Activated B cell treated with CpG ODN at 0.5 μM for 24 hours (primary cell): ENCODE results near the gene PARM1. TPM values are rescaled to one million over a fixed set of nuclear protein-coding genes. Genes with fewer than 3 reads are reported as not detected.

Experiments used
- ATAC-seq: fragments of 200-7000 bp; cut with Tn5 transposase; one replicate; pipeline ENCODE4 v1.10.0; 2021; ENCODE audit warnings: low read depth, mild to moderate bottlenecking, moderate library complexity
- CTCF ChIA-PET: fragments of 350-600 bp; sonication (Branson Sonifier 250); formaldehyde crosslinking; loops from one replicate; lab custom pipeline; 2021; ENCODE audit warnings: antibody characterized with exemption; lab: Charles Lee
- POLR2A ChIA-PET: fragments of 350-600 bp; sonication (Branson Sonifier 250); formaldehyde crosslinking; loops from one replicate; lab custom pipeline; 2021; ENCODE audit warnings: antibody characterized with exemption; lab: Charles Lee
- DNase-seq: peaks from one replicate; pipeline ENCODE4 v3.0.0; 2022
- H3K27ac Mint-ChIP-seq: one replicate; pipeline ENCODE4 v1.8.0; 2020; ENCODE audit warnings: mixed read lengths
- H3K27me3 Mint-ChIP-seq: one replicate; pipeline ENCODE4 v1.8.0; 2021; ENCODE audit warnings: mixed read lengths
- H3K36me3 Mint-ChIP-seq: one replicate; pipeline ENCODE4 v1.8.0; 2021; ENCODE audit warnings: low read depth, mixed read lengths
- H3K4me1 Mint-ChIP-seq: one replicate; pipeline ENCODE4 v1.8.0; 2021; ENCODE audit warnings: mixed read lengths
- H3K4me3 Mint-ChIP-seq: one replicate; pipeline ENCODE4 v1.8.0; 2020; ENCODE audit warnings: mild to moderate bottlenecking, mixed read lengths
- H3K9me3 Mint-ChIP-seq: one replicate; pipeline ENCODE4 v1.8.0; 2020; ENCODE audit warnings: mixed read lengths
- intact Hi-C: fragments of 100-400 bp; cut with micrococcal nuclease; formaldehyde crosslinking; loops from one replicate; pipeline ENCODE4 v1.15.1; 2024
- total RNA-seq: library from RNA; stranded (reverse); gene quantifications from 2 replicates; pipeline ENCODE4 v1.2.3, GENCODE V29; 2022
- TF ChIP-seq, protein P1 (sequence below): fragments of 200-600 bp; IDR thresholded peaks from one replicate; pipeline ENCODE4 v1.8.0; 2022; ENCODE audit warnings: antibody characterized with exemption, mild to moderate bottlenecking

Gene PARM1
- total RNA-seq, 1 donor from 2014 or later, result 6.5 TPM

DNA sequence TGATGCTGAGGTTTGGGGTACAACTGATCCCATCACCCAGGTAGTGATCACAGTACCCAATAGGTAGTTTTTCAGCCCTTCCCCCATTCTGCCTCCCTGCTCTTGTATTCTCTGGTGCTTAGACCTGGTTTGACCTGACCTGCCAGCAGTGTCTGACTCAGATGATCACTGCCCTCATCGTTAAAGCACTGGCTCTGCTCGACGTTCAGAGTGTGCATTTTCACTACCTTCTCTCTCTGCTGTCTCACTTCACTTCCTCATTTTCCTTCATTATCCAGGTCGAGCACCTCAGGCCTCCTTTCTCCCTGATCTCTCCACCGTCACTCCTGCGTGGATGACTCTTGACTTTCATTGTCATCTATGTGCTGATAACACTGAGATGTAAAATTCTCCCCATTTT, 83.6 kb downstream of the PARM1 start:
- ChIA-PET POLR2A (no interaction called here), CTCF (no interaction called here)
- ATAC-seq (no peak), DNase-seq (no peak)
- Mint-ChIP-seq H3K27me3 (no peaks in the 10 kb centered on the region), H3K4me1 (no peaks in the 10 kb centered on the region), H3K36me3 (peaks cover 35% of the 10 kb centered on the region), H3K27ac (no peak overlapping the region), H3K4me3 (no peak overlapping the region), H3K9me3 (no peaks in the 10 kb centered on the region)
- intact Hi-C loops, result no loop called here
- TF ChIP-seq, protein P1, sequence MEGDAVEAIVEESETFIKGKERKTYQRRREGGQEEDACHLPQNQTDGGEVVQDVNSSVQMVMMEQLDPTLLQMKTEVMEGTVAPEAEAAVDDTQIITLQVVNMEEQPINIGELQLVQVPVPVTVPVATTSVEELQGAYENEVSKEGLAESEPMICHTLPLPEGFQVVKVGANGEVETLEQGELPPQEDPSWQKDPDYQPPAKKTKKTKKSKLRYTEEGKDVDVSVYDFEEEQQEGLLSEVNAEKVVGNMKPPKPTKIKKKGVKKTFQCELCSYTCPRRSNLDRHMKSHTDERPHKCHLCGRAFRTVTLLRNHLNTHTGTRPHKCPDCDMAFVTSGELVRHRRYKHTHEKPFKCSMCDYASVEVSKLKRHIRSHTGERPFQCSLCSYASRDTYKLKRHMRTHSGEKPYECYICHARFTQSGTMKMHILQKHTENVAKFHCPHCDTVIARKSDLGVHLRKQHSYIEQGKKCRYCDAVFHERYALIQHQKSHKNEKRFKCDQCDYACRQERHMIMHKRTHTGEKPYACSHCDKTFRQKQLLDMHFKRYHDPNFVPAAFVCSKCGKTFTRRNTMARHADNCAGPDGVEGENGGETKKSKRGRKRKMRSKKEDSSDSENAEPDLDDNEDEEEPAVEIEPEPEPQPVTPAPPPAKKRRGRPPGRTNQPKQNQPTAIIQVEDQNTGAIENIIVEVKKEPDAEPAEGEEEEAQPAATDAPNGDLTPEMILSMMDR, result no peak

DNA sequence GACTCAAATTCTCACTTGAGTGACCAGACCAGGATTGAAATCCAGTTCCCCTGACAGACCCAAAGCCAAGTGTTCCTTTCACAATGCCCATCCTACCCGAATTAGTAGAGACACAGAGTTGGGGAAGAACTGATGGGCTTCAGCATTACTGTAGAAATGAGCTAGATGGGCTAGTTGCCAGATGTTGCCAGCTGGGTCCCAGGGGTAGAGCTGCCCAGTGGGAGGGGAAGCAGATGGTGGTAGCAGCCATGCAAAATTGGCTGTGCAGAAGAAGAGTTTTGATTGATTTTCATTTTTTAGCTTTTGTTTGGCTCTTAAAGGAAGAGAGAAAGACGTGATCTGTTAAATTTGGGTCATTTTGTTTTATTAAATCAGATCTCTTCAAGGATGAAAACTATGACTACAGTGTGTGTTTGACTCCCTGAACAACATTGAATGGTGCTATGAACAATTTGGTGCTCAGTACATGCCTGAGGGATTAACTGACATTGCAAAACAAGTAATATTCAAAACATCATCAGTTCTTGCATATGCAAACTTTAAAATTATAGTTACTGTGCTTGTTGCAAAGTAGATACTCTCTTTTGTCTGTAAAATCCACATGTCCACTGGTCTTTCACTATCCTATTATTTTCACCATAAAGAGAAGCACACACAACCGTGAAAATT, 86.0 kb downstream of the PARM1 start:
- ChIA-PET POLR2A (no interaction called here), CTCF (interaction anchor here (1.0 kb wide), 1 partner anchor 271 kb away, joined by 3 read pairs; no protein-coding TSS in a partner anchor)
- no peaks in the 10 kb centered on the region for H3K4me1 Mint-ChIP-seq
- H3K27ac Mint-ChIP-seq, result no peak overlapping the region
- no peaks in the 10 kb centered on the region for H3K9me3 Mint-ChIP-seq
- TF ChIP-seq, protein P1, result no peak
- DNase-seq (no peak), ATAC-seq (no peak)
- H3K36me3 Mint-ChIP-seq, result peaks cover 20% of the 10 kb centered on the region
- H3K27me3 Mint-ChIP-seq, result no peaks in the 10 kb centered on the region
- no peak overlapping the region for H3K4me3 Mint-ChIP-seq
- intact Hi-C loops, result no loop called here

DNA sequence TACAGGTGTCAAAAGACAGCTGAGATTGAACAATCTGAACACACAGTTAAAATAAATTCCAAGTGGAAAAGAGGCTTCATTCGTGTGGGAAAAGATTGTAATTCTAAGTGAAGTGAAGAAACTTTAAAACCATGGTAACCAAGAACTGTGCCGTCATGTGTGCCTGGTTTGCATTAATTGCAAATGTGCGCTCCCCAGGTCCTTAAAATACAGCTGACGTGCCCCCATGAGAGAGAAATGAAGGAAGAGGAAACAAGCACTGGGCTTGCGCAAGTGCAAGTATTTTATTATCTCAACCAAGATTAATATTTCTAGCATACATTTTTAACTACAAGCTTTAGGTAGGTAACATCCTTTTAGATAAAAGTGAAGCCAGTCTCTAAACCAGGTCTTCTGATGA, 92.5 kb downstream of the PARM1 start:
- intact Hi-C loops, result no loop called here

DNA sequence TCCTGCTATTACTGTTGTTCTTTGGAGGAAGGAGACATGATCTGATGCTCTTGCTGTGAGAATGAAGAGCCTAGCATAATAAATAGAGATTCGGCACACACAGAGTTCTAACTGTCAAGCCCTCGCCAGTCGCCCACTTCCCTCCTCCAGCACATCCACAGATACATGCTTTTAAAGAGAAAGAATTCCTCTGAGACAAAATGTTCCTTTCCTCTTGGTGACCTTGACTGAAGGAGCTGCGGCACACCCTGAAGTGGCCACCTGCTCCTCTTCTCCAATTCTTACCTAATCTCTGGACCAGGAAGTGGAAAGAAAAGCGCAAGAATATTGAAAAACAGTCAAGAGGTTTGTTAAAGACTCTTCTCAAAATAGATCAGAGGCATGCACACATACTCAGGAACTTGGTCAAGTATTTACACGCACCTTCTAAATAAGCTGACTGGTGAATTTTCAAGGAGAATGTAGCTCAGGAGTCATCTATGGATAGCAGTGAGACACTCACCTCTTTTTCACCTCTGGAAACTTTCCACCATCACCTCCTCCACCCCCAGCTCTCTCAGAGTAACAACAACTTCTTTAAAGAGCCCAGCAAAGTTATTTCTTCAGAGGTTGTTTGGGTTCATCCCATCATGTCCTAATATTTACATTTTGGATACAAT, 95.4 kb downstream of the PARM1 start:
- no peak overlapping the region for H3K27ac Mint-ChIP-seq

More for the DNA sequence above, 92.5 kb downstream of the PARM1 start:
- Mint-ChIP-seq H3K4me1 (peaks cover 13% of the 10 kb centered on the region), H3K36me3 (peaks cover 17% of the 10 kb centered on the region), H3K9me3 (no peaks in the 10 kb centered on the region), H3K4me3 (no peak overlapping the region), H3K27me3 (no peaks in the 10 kb centered on the region), H3K27ac (no peak overlapping the region)
- no peak for ATAC-seq
- TF ChIP-seq, protein P1, result no peak
- CTCF ChIA-PET, result no interaction called here
- POLR2A ChIA-PET, result no interaction called here
- DNase-seq, result no peak

DNA sequence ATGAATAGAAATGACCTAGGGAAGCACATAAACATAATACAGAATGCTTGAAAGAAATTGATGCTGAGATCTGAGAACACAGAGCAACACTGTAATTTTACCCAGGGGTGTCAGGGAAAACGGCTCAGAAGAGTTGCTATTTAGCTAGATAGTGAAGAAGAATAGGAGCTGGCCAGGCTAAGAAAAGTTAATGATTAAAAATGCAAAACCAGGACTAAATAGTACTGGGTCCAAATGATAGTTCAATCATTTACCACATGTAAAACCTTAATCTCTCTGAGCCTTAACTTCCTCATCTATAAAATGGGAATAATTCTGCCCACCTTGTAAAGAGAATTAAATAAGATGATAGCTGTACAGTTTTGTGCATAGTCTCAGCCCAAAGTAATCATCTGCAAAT, 97.1 kb downstream of the PARM1 start:
- no peak for DNase-seq
- Mint-ChIP-seq H3K4me1 (peaks cover 27% of the 10 kb centered on the region), H3K27me3 (no peaks in the 10 kb centered on the region), H3K36me3 (peaks cover 20% of the 10 kb centered on the region), H3K4me3 (no peak overlapping the region), H3K27ac (no peak overlapping the region), H3K9me3 (no peaks in the 10 kb centered on the region)
- intact Hi-C loops, result no loop called here
- POLR2A ChIA-PET, result interaction anchor here (0.7 kb wide), 1 partner anchor 911 kb away, joined by 4 read pairs; the partner anchor contains the start of gene NAAA
- TF ChIP-seq, protein P1, result no peak
- CTCF ChIA-PET, result no interaction called here
- no peak for ATAC-seq

More for the DNA sequence above, 95.4 kb downstream of the PARM1 start:
- no peak overlapping the region for H3K4me3 Mint-ChIP-seq
- TF ChIP-seq, protein P1, result no peak
- intact Hi-C loops, result no loop called here
- DNase-seq (no peak), ATAC-seq (no peak)
- no peaks in the 10 kb centered on the region for H3K9me3 Mint-ChIP-seq
- H3K4me1 Mint-ChIP-seq, result peaks cover 21% of the 10 kb centered on the region
- ChIA-PET POLR2A (no interaction called here), CTCF (no interaction called here)
- no peaks in the 10 kb centered on the region for H3K27me3 Mint-ChIP-seq
- H3K36me3 Mint-ChIP-seq, result peaks cover 14% of the 10 kb centered on the region
